MCF 10A (cell line): Measurements from ENCODE around the gene KIF5B. TPM values are rescaled to one million over a fixed set of nuclear protein-coding genes. Genes with fewer than 3 reads are reported as not detected.

Experiments used
- BruUV-seq: library from RNA; stranded (reverse); fragments of 400-500 nt; replicated peaks from 2 replicates; lab custom pipeline; 2021; lab: Mats Ljungman, UMichigan
- CTCF ChIA-PET: fragments of 300-600 bp; sonication (Branson Sonifier 250); formaldehyde crosslinking; extraction: SDS; loops from one replicate; lab custom pipeline; 2021; ENCODE audit warnings: antibody characterized with exemption, inconsistent platforms; lab: Yijun Ruan, JAX
- POLR2A ChIA-PET: fragments of 300-600, 350-650 bp; sonication (Branson Sonifier 250); formaldehyde crosslinking; extraction: SDS; loops from one replicate; lab custom pipeline; 2020; ENCODE audit warnings: antibody characterized with exemption, inconsistent platforms; lab: Yijun Ruan, JAX
- DNase-seq: peaks from one replicate; pipeline ENCODE4 v3.0.0-alpha.2; 2018; ENCODE audit not compliant: unreplicated experiment
- H3K27ac Mint-ChIP-seq: one replicate; pipeline ENCODE4 v1.8.0; 2022; ENCODE audit warnings: mild to moderate bottlenecking, low read depth, mixed read lengths; ENCODE audit not compliant: unreplicated experiment
- H3K27me3 Mint-ChIP-seq: one replicate; pipeline ENCODE4 v1.8.0; 2022; ENCODE audit warnings: mixed read lengths; ENCODE audit not compliant: insufficient read depth, unreplicated experiment
- H3K36me3 Mint-ChIP-seq: one replicate; pipeline ENCODE4 v1.8.0; 2022; ENCODE audit warnings: mild to moderate bottlenecking, moderate library complexity, mixed read lengths; ENCODE audit not compliant: insufficient read depth, unreplicated experiment
- H3K4me1 Mint-ChIP-seq: one replicate; pipeline ENCODE4 v1.8.0; 2022; ENCODE audit warnings: mixed read lengths; ENCODE audit not compliant: insufficient read depth, unreplicated experiment
- H3K4me3 Mint-ChIP-seq: one replicate; pipeline ENCODE4 v1.8.0; 2022; ENCODE audit warnings: mild to moderate bottlenecking, moderate library complexity, mixed read lengths; ENCODE audit not compliant: unreplicated experiment
- H3K9me3 Mint-ChIP-seq: one replicate; pipeline ENCODE4 v1.8.0; 2022; ENCODE audit warnings: mixed read lengths; ENCODE audit not compliant: unreplicated experiment
- CTCF ChIP-seq: fragments of 200-600 bp; IDR thresholded peaks from one replicate; pipeline ENCODE4 v1.8.0; 2022; ENCODE audit warnings: antibody characterized with exemption, mild to moderate bottlenecking; ENCODE audit not compliant: unreplicated experiment
- intact Hi-C: fragments of 100-400 bp; cut with micrococcal nuclease; formaldehyde crosslinking; loops from 2 replicates; pipeline ENCODE4 v1.14.1; 2022
- total RNA-seq: library from RNA; stranded (reverse); gene quantifications from 2 replicates; pipeline ENCODE4 v1.2.3, GENCODE V29; 2022

Gene KIF5B
- total RNA-seq, 1 experiment from 2014 or later: 150 TPM

GRCh38 chr10:31959461-31960173, 96.6 kb downstream of the KIF5B start:
- CTCF ChIA-PET: interaction anchor here (1.0 to 1.8 kb wide), 2 partner anchors 45 to 98 kb away, joined by 3 to 5 read pairs; no protein-coding TSS in a partner anchor
- H3K27ac Mint-ChIP-seq: no peak overlapping the region
- H3K9me3 Mint-ChIP-seq: peaks cover 8% of the 10 kb centered on the region
- POLR2A ChIA-PET: no interaction called here
- peaks cover 34% of the 10 kb centered on the region for H3K4me1 Mint-ChIP-seq
- no peaks in the 10 kb centered on the region for H3K27me3 Mint-ChIP-seq
- no peak overlapping the region for H3K4me3 Mint-ChIP-seq
- intact Hi-C loops: no loop called here
- no peak for TF ChIP-seq CTCF
- DNase-seq: no peak
- no peaks in the 10 kb centered on the region for H3K36me3 Mint-ChIP-seq
- BruUV-seq: no TSS peak

Other genes starting within 250 kb of the KIF5B start
- 25.8 and 26.0 TPM in 2 replicates for gene ARHGAP12, start 127.6 kb downstream of the KIF5B start, total RNA-seq